C4-2B (cell line): ENCODE measurements around the gene NEK9.

Experiments
- ZFX ChIP-seq: fragments of 450-650 bp; IDR thresholded peaks from 2 replicates; pipeline ENCODE4 v1.6.1; 2017
- TF ChIP-seq, protein P1 (sequence below): fragments of 450-650 bp; conservative IDR thresholded peaks from 2 replicates; pipeline ENCODE4 v1.5.1; 2017; ENCODE audit warnings: mild to moderate bottlenecking

- TF ChIP-seq, protein P1, sequence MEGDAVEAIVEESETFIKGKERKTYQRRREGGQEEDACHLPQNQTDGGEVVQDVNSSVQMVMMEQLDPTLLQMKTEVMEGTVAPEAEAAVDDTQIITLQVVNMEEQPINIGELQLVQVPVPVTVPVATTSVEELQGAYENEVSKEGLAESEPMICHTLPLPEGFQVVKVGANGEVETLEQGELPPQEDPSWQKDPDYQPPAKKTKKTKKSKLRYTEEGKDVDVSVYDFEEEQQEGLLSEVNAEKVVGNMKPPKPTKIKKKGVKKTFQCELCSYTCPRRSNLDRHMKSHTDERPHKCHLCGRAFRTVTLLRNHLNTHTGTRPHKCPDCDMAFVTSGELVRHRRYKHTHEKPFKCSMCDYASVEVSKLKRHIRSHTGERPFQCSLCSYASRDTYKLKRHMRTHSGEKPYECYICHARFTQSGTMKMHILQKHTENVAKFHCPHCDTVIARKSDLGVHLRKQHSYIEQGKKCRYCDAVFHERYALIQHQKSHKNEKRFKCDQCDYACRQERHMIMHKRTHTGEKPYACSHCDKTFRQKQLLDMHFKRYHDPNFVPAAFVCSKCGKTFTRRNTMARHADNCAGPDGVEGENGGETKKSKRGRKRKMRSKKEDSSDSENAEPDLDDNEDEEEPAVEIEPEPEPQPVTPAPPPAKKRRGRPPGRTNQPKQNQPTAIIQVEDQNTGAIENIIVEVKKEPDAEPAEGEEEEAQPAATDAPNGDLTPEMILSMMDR: no peak
- no peak for TF ChIP-seq ZFX
Observed at GRCh38 chr14:75095690-75096089, 31.2 kb downstream of the NEK9 start.
